ENCODE results near the gene SIRT7. TPM values are rescaled to one million over a fixed set of nuclear protein-coding genes. Genes with fewer than 3 reads are reported as not detected.

SIRT7 gene
- total RNA-seq, 2 experiments from 2014 or later = 49.1 to 69.3 TPM

DNA sequence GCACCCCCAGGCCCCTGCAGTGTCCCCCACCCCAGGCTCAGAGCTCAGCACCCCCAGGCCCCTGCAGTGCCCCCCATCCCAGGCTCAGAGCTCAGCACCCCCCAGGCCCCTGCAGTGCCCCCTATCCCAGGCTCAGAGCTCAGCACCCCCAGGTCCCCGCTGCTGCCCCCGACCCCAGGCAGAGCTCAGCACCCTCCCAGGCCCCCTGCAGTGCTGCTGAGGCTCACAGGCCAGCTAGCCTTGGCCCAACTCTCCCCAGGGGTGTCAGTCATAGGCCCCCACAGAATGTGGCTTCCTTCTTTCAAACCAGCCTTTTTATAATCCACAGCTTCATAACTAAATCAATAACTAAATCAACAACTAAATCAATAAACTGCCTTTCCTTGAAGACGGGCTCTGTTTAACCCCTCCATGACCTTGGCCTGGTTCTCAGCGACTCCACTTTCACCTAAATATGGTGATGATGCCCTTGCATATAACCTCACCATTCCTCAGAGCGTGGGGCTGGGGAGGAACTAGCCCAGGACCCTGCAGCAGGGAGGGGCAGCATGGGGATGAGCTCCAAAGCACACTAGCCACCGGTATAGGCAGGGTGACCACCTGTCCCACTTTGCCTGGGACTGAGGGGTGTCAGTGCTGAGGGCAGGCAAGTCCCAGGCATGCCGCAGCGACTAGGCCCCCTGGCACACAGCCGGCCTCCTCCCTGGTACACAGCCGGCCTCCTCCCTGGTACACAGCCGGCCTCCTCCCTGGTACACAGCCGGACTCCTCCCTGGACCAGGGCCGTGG is 38.0 kb upstream of the SIRT7 start:
- no TSS peak for BruUV-seq (replicated peaks)
- intact Hi-C loops (cut with micrococcal nuclease; ENCODE audit: unreplicated experiment) = no loop called here
- TF ChIP-seq, protein P1, sequence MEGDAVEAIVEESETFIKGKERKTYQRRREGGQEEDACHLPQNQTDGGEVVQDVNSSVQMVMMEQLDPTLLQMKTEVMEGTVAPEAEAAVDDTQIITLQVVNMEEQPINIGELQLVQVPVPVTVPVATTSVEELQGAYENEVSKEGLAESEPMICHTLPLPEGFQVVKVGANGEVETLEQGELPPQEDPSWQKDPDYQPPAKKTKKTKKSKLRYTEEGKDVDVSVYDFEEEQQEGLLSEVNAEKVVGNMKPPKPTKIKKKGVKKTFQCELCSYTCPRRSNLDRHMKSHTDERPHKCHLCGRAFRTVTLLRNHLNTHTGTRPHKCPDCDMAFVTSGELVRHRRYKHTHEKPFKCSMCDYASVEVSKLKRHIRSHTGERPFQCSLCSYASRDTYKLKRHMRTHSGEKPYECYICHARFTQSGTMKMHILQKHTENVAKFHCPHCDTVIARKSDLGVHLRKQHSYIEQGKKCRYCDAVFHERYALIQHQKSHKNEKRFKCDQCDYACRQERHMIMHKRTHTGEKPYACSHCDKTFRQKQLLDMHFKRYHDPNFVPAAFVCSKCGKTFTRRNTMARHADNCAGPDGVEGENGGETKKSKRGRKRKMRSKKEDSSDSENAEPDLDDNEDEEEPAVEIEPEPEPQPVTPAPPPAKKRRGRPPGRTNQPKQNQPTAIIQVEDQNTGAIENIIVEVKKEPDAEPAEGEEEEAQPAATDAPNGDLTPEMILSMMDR (conservative IDR thresholded peaks at IDR 0.05; ENCODE audit: low read length) = no peak
- no peak for TF ChIP-seq EZH2phosphoT487 (IDR thresholded peaks at IDR 0.05; ENCODE audit: borderline replicate concordance, low read depth, low read length)
- H3K79me2 ChIP-seq (ENCODE audit: insufficient read depth, low read depth, low read length) = no peaks in the 10 kb centered on the region
- H3K4me3 ChIP-seq (ENCODE audit: low read depth, low read length, poor library complexity, severe bottlenecking) = no peak overlapping the region
- ChIA-PET CTCF (ENCODE audit: unreplicated experiment) (interaction anchor here (0.6 kb wide), 1 partner anchor 12 kb away, joined by 9 read pairs; no protein-coding TSS in a partner anchor), POLR2A (interaction anchor here (0.7 kb wide), 1 partner anchor 512 kb away, joined by 7 read pairs; no protein-coding TSS in a partner anchor)
- H3K27ac ChIP-seq (ENCODE audit: low read depth, low read length, poor library complexity, severe bottlenecking) = no peak overlapping the region
- H3K4me1 ChIP-seq (ENCODE audit: insufficient read depth, low read length, poor library complexity, severe bottlenecking) = peaks cover 19% of the 10 kb centered on the region
- DNase-seq (ENCODE audit: low spot score) = no peak
- H3K9me3 ChIP-seq (ENCODE audit: low read length) = no peaks in the 10 kb centered on the region
- H2AFZ ChIP-seq (ENCODE audit: low read length) = no peak overlapping the region
- no peak overlapping the region for H3K4me2 ChIP-seq (ENCODE audit: low read length)
- no peaks in the 10 kb centered on the region for H4K20me1 ChIP-seq (ENCODE audit: insufficient read depth, low read length)
- H3K36me3 ChIP-seq (ENCODE audit: insufficient read depth, low read length) = no peaks in the 10 kb centered on the region
- no peaks in the 10 kb centered on the region for H3K9me2 ChIP-seq (ENCODE audit: insufficient read depth, low read length)

DNA sequence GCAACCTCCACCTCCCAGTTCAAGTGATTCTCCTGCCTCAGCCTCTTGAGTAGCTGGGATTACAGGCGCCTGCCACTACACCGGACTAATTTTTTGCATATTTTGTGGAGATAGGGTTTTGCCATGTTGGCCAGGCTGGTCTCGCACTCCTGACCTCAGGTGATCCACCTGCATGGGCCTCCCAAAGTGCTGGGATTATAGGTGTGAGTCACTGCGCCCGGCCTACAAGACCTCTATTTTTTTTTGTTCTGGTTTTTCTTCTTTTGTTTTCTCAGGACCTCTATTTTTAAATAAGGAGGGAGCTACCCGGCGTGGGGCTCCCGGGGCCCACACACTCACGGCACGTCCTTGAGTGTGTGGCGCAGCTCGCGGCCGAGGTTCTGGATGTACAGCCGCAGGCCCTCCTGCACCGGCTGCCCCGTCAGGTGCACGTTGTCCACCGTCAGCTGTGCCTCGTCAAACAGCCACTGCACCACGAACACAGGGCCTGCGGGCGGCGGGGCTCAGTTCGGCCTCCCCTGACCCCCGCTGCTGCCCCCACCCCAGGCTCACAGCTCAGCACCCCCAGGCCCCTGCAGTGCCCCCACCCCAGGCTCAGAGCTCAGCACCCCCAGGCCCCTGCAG is 37.2 kb upstream of the SIRT7 start:
- H3K79me2 ChIP-seq (ENCODE audit: insufficient read depth, low read depth, low read length) = no peaks in the 10 kb centered on the region
- no peaks in the 10 kb centered on the region for H4K20me1 ChIP-seq (ENCODE audit: insufficient read depth, low read length)
- H3K4me1 ChIP-seq (ENCODE audit: insufficient read depth, low read length, poor library complexity, severe bottlenecking) = peaks cover 19% of the 10 kb centered on the region
- intact Hi-C loops (cut with micrococcal nuclease; ENCODE audit: unreplicated experiment) = no loop called here
- CTCF ChIA-PET (ENCODE audit: unreplicated experiment) = no interaction called here
- H3K27ac ChIP-seq (ENCODE audit: low read depth, low read length, poor library complexity, severe bottlenecking) = no peak overlapping the region
- TF ChIP-seq, protein P1 (conservative IDR thresholded peaks at IDR 0.05; ENCODE audit: low read length) = no peak
- no peak for TF ChIP-seq EZH2phosphoT487 (IDR thresholded peaks at IDR 0.05; ENCODE audit: borderline replicate concordance, low read depth, low read length)
- no peak for DNase-seq (ENCODE audit: low spot score)
- H3K4me2 ChIP-seq (ENCODE audit: low read length) = no peak overlapping the region
- no peaks in the 10 kb centered on the region for H3K9me3 ChIP-seq (ENCODE audit: low read length)
- no TSS peak for BruUV-seq (replicated peaks)
- POLR2A ChIA-PET = interaction anchor here (0.7 kb wide), 1 partner anchor 513 kb away, joined by 7 read pairs; no protein-coding TSS in a partner anchor
- no peak overlapping the region for H2AFZ ChIP-seq (ENCODE audit: low read length)
- no peak overlapping the region for H3K4me3 ChIP-seq (ENCODE audit: low read depth, low read length, poor library complexity, severe bottlenecking)
- no peaks in the 10 kb centered on the region for H3K9me2 ChIP-seq (ENCODE audit: insufficient read depth, low read length)
- H3K36me3 ChIP-seq (ENCODE audit: insufficient read depth, low read length) = no peaks in the 10 kb centered on the region
